ENCODE results near the gene HS6ST1.

HS6ST1 gene

GRCh38 chr2:128227862-128228261, 90.8 kb downstream of the HS6ST1 start (continued):
- no peak for TF ChIP-seq ZNF155 (tag by site-specific recombination; IDR thresholded peaks at IDR 0.05)
- TF ChIP-seq ZNF514 (tag by site-specific recombination; IDR thresholded peaks at IDR 0.05): 0 out of 2 replicates have a peak, but pooled peaks have one; percentile 26
- no peak for TF ChIP-seq FEZF1 (tag by site-specific recombination; IDR thresholded peaks at IDR 0.05)
- TF ChIP-seq ZNF433 (tag by site-specific recombination; IDR thresholded peaks at IDR 0.05; ENCODE audit: low read depth): peak; percentile 95
- peak; percentile 71; the same call in 1 of the 2 replicates for TF ChIP-seq MYNN (tag by site-specific recombination; IDR thresholded peaks at IDR 0.05; ENCODE audit: borderline replicate concordance)
- no peak for TF ChIP-seq ZNF777 (tag by site-specific recombination; IDR thresholded peaks at IDR 0.05; ENCODE audit: borderline replicate concordance)
- no peak for TF ChIP-seq ZNF211 (tag by site-specific recombination; IDR thresholded peaks at IDR 0.05; ENCODE audit: low read depth)
- TF ChIP-seq ZNF626 (tag by site-specific recombination; IDR thresholded peaks at IDR 0.05): no peak
- TF ChIP-seq ZBTB21 (tag by site-specific recombination; IDR thresholded peaks at IDR 0.05): peak; percentile 76
- peak; percentile 93 for TF ChIP-seq ZBTB8A (tag by site-specific recombination; IDR thresholded peaks at IDR 0.05)
- no peak for TF ChIP-seq ZNF596 (tag by site-specific recombination; IDR thresholded peaks at IDR 0.05)
- no peak for TF ChIP-seq ZNF660 (tag by site-specific recombination; IDR thresholded peaks at IDR 0.05)
- TF ChIP-seq ZNF776 (tag by site-specific recombination; IDR thresholded peaks at IDR 0.05; ENCODE audit: borderline replicate concordance): no peak
- no peak for TF ChIP-seq ZFP69B (tag by site-specific recombination; IDR thresholded peaks at IDR 0.05)
- TF ChIP-seq ZNF324 (tag by site-specific recombination; IDR thresholded peaks at IDR 0.05): no peak
- peak; percentile 82; the same call in 1 of the 2 replicates for TF ChIP-seq ZNF354C (tag by site-specific recombination; IDR thresholded peaks at IDR 0.05; ENCODE audit: borderline replicate concordance, low read depth)
- TF ChIP-seq ZNF555 (tag by site-specific recombination; conservative IDR thresholded peaks at IDR 0.05): peak; percentile 100
- TF ChIP-seq ZNF398 (tag by site-specific recombination; IDR thresholded peaks at IDR 0.05): no peak
- TF ChIP-seq ZNF311 (tag by site-specific recombination; IDR thresholded peaks at IDR 0.05; ENCODE audit: borderline replicate concordance): no peak
- TF ChIP-seq ZNF670 (tag by site-specific recombination; IDR thresholded peaks at IDR 0.05; ENCODE audit: low read depth): no peak
- peak; percentile 57 for TF ChIP-seq ZNF654 (tag by site-specific recombination; IDR thresholded peaks at IDR 0.05; ENCODE audit: low read depth)
- no peak for TF ChIP-seq ZNF585B (tag by site-specific recombination; IDR thresholded peaks at IDR 0.05)
- peak; percentile 76 for TF ChIP-seq ZNF629 (tag by site-specific recombination; IDR thresholded peaks at IDR 0.05)
- peak; percentile 87 for TF ChIP-seq ZNF664 (tag by site-specific recombination; IDR thresholded peaks at IDR 0.05)
- TF ChIP-seq ZNF488 (tag by site-specific recombination; IDR thresholded peaks at IDR 0.05): no peak
- TF ChIP-seq ZNF571 (tag by site-specific recombination; IDR thresholded peaks at IDR 0.05): no peak
- no peak for TF ChIP-seq MEIS1 (CRISPR knock-in tag; IDR thresholded peaks at IDR 0.05; ENCODE audit: borderline replicate concordance)
- TF ChIP-seq ZNF132 (tag by site-specific recombination; IDR thresholded peaks at IDR 0.05; ENCODE audit: borderline replicate concordance): no peak
- TF ChIP-seq ZBTB48 (tag by site-specific recombination; IDR thresholded peaks at IDR 0.05): no peak
- TF ChIP-seq AEBP2 (tag by site-specific recombination; IDR thresholded peaks at IDR 0.05; ENCODE audit: borderline replicate concordance): peak; percentile 98
- no peak for TF ChIP-seq ZNF391 (tag by site-specific recombination; IDR thresholded peaks at IDR 0.05; ENCODE audit: borderline replicate concordance, low read depth)
- peak; percentile 90 for TF ChIP-seq REST (tag by site-specific recombination; IDR thresholded peaks at IDR 0.05)
- no peak for TF ChIP-seq ZNF121 (tag by site-specific recombination; IDR thresholded peaks at IDR 0.05)
- TF ChIP-seq ZSCAN18 (tag by site-specific recombination; IDR thresholded peaks at IDR 0.05): no peak
